ENCODE data around the gene SOS1. TPM values are rescaled to one million over a fixed set of nuclear protein-coding genes. Genes with fewer than 3 reads are reported as not detected.
"Not testable (repeated sequence)": the region's sequence is repeated elsewhere in the genome, so short reads cannot be mapped to it uniquely, and the experiment has no call there.

Gene SOS1
- total RNA-seq, 2 donors from 2014 or later: 20.8 to 26.9 TPM

DNA sequence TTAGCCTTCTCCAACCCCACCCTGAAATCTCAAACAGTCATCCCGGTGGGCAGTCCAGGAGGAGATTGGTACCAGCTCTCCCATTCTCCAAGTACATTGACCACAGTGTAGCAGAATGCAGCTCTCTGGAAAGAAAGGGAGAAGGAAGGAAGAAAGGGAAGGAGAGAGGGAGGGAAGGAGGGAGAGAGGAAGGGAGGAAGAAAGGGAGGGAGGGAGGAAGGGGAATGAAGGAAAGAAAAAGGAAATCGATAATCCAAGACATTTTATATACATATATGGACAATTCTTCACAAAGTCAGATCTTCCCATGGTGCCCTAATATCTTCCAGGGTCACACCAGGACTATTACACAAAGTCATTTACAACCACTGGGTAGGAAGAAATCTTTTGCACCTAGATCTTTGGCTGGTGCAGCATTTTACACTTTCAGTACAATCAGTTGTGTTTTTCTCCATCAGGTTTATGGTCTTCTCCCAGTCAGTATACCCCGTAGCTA is 172.4 kb downstream of the SOS1 start:
- no peak for ATAC-seq
- intact Hi-C loops (cut with DNase I): loop anchor here (5.0 kb wide), 1 partner anchor 279 kb away; no protein-coding TSS in a partner anchor
- DNase-seq: no peak

DNA sequence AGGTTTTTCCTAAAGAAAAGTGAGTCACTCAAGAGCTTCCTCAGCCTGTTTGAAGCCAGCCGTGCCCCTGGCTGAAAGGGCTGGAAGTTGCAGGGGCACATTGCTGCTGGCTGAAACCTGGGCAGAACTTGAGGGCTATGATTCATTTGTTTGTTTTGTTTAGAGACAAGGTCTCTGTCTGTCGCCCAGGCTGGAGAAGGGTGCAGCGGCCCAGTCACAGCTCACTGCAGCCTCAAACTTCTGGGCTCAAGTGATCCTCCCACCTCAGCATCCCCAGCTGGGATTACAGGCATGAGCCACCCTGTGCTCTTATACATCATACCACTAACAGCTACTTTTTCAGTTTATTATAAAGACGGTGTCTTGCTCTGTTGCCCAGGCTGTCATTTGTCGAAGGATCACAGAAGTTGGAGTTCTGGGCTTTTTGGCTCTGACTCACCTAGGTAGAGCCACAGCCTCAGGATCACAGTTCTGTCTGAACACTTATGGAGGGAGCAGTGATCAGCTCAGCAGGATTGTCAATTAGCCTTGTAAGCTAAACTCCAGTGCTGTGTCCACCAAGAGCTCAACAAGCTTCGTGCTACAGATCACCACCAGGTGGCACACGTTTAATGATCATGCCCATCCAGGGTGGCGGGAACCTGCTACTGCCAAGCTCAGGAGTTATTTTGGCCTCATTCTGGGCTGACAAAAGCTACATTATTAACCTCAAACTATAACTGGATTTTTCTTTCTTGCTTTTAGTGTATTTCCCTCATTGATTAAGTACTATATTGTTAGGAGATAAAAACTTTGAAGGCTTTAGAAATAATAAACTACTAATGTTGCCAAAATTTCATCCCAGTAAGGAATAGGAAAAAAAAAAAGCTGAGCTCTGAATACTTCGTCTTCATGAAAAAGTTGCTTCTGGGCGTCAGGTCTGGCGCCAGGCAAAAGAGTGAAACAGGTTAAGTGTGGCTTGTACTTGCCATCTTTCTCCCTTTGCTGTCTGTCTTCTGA is 173.3 kb downstream of the SOS1 start:
- ATAC-seq: peak; percentile 73 to 76

DNA sequence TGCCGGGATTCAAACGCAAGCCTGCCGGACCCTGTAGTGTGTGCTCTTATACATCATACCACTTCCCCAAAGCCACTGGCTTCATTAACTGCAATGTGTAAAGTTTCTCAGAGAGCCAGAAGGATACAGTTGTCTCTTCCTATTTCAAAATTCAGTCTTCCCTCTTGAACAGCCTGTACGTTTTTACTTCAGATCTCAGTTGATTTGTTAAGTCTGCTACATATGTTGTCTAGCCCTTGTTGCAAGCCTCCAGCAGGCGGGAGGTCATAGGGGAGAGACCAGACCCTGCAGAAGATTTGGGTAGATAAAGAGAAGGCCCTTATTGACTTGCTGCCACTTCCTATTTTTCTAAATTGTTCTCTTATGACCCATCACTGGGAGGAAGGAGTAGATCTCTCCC is 174.9 kb downstream of the SOS1 start:
- DNase-seq: no peak
- intact Hi-C loops (cut with DNase I): loop anchor here (5.0 kb wide), 1 partner anchor 281 kb away; no protein-coding TSS in a partner anchor
- ATAC-seq: no peak

More for the DNA sequence above, 173.3 kb downstream of the SOS1 start:
- DNase-seq: peak; percentile 69
- intact Hi-C loops (cut with DNase I): loop anchor here (5.0 kb wide), 1 partner anchor 280 kb away; no protein-coding TSS in a partner anchor

GRCh38 chr2:38945372-38945771 is 175.5 kb downstream of the SOS1 start:
- intact Hi-C loops (cut with DNase I): loop anchor here (5.0 kb wide), 1 partner anchor 282 kb away; no protein-coding TSS in a partner anchor
- DNase-seq (no peak), ATAC-seq (no peak)

DNA sequence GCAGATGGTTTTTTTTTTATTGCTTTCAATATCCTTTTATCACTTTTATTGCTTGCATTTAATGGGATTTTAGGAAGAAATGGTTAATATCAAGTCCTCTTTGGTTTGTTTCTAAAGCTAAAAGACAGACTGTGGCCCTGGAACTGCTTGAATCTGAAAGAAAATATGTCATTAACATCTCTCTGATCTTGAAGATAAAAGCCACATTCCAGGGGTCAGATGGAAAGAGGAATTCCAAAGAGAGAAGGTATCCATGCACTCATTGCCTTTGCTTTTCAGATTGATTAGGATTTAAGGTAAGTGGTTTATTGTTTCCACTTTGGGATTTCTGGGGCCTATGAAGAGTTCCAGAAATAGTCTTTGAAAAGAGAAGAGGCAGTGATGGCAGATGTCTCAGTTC is 177.1 kb downstream of the SOS1 start:
- DNase-seq (no peak), ATAC-seq (no peak)
- intact Hi-C loops (cut with DNase I): no loop called here

- no peak for ATAC-seq
- no peak for DNase-seq
- intact Hi-C loops (cut with DNase I): no loop called here
Observed at GRCh38 chr2:38940746-38941145, 180.1 kb downstream of the SOS1 start.

- DNase-seq (no peak), ATAC-seq (no peak)
- intact Hi-C loops (cut with DNase I): no loop called here
Observed at GRCh38 chr2:38937548-38937947, 183.3 kb downstream of the SOS1 start.

- intact Hi-C loops (cut with DNase I); DNase-seq; ATAC-seq: not testable (repeated sequence)
Observed at GRCh38 chr2:38936516-38936915, 184.3 kb downstream of the SOS1 start.

- no peak for DNase-seq
- intact Hi-C loops (cut with DNase I): no loop called here
- no peak for ATAC-seq
Observed at GRCh38 chr2:38935568-38936172, 185.2 kb downstream of the SOS1 start.

GRCh38 chr2:38934742-38935141 is 186.1 kb downstream of the SOS1 start:
- intact Hi-C loops (cut with DNase I): no loop called here
- no peak for ATAC-seq
- DNase-seq: no peak

- DNase-seq (no peak), ATAC-seq (no peak)
- intact Hi-C loops (cut with DNase I): no loop called here
Observed at GRCh38 chr2:38933653-38934052, 187.2 kb downstream of the SOS1 start.

DNA sequence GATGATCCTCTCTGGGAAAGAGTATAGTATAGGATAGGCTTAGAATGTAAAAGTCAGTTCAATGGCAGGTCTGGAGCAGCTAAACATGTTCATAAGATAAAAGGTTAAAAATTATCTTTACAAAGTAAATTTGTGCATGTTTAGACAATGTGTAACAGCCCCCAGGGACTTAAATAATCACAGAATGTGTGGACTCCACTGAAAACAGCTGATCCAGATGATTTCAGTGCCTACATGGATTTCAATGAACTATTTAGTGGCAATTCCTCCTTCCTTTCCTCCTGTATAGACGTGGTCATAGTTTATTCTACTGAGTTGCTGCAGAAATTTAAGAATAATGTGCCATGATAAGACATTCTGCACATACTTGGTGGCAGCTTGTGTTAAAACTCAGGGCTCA is 188.3 kb downstream of the SOS1 start:
- intact Hi-C loops (cut with DNase I): no loop called here
- ATAC-seq (no peak), DNase-seq (no peak)

Other genes starting within 250 kb of the SOS1 start
- gene DHX57, start 245.1 kb downstream of the SOS1 start, total RNA-seq: 1 to 10 TPM; 6.7 to 9.2 TPM
- 10 to 100 TPM; 12.8 to 14.3 TPM for gene MORN2, start 245.1 kb downstream of the SOS1 start, total RNA-seq
- gene ARHGEF33, start 231.2 kb downstream of the SOS1 start, total RNA-seq: under 1 TPM; 0.44 to 0.73 TPM
- under 1 TPM; 0.84 to 0.88 TPM for gene CDKL4, start 122.9 kb upstream of the SOS1 start, total RNA-seq